Keratinocyte (primary cell): ENCODE results near the gene RAD9A. TPM values are rescaled to one million over a fixed set of nuclear protein-coding genes. Genes with fewer than 3 reads are reported as not detected.

Source experiments
- DNase-seq: peaks from one replicate; pipeline ENCODE4 v3.0.0-alpha.2; 2011; ENCODE audit warnings: low read depth, missing footprints, low spot score
- FAIRE-seq: peaks from 2 replicates; lab custom pipeline; 2011; peaks lifted over from hg19 to GRCh38; lab: Jason Lieb, UNC
- H2AFZ ChIP-seq: 2 replicates; pipeline ENCODE4 v1.6.0; 2012; ENCODE audit warnings: low read length, control low read depth, inconsistent platforms; ENCODE audit not compliant: control insufficient read depth
- H3K27ac ChIP-seq: 2 replicates; pipeline ENCODE4 v1.5.1; 2011; ENCODE audit warnings: low read length; ENCODE audit not compliant: control insufficient read depth, insufficient read depth
- H3K27me3 ChIP-seq: 3 replicates; pipeline ENCODE4 v1.6.0; 2011; ENCODE audit warnings: low read length; ENCODE audit not compliant: control insufficient read depth, insufficient read depth; ENCODE audit errors: extremely low read depth
- H3K36me3 ChIP-seq, 2 experiments: 2 replicates in 1 of 2; 3 replicates in 1 of 2; pipeline ENCODE4 v1.5.1; 2011; ENCODE audit warnings: low read length in 2 of 2, mild to moderate bottlenecking in 1 of 2; ENCODE audit not compliant: control insufficient read depth in 2 of 2, insufficient read depth in 2 of 2; ENCODE audit errors: extremely low read depth in 1 of 2
- H3K4me1 ChIP-seq: 3 replicates; pipeline ENCODE4 v1.5.1; 2011; ENCODE audit warnings: low read length; ENCODE audit not compliant: control insufficient read depth, insufficient read depth; ENCODE audit errors: extremely low read depth
- H3K4me2 ChIP-seq: 3 replicates; pipeline ENCODE4 v1.6.0; 2011; ENCODE audit warnings: low read depth, low read length; ENCODE audit not compliant: control insufficient read depth, insufficient read depth; ENCODE audit errors: extremely low read depth
- H3K4me3 ChIP-seq, 3 experiments: fragments of 200-600 bp in 1 of 3; sonication (generic) in 1 of 3; 2 replicates in 2 of 3; 3 replicates in 1 of 3; pipeline ENCODE4 v1.5.1; 2011 to 2016; ENCODE audit warnings: low read length in 3 of 3, mild to moderate bottlenecking in 3 of 3, control low read depth in 2 of 3, inconsistent platforms in 1 of 3, low read depth in 1 of 3, mixed read lengths in 1 of 3, mixed run types in 1 of 3, moderate library complexity in 1 of 3; ENCODE audit not compliant: control insufficient read depth in 2 of 3, insufficient read depth in 2 of 3; ENCODE audit errors: extremely low read depth in 1 of 3
- H3K79me2 ChIP-seq: 2 replicates; pipeline ENCODE4 v1.6.0; 2012; ENCODE audit warnings: low read length; ENCODE audit not compliant: control insufficient read depth, insufficient read depth
- H3K9ac ChIP-seq: 3 replicates; pipeline ENCODE4 v1.6.0; 2011; ENCODE audit warnings: low read length; ENCODE audit not compliant: control insufficient read depth, insufficient read depth; ENCODE audit errors: extremely low read depth
- H3K9me1 ChIP-seq: 3 replicates; pipeline ENCODE4 v1.6.0; 2011; ENCODE audit warnings: low read length; ENCODE audit not compliant: control insufficient read depth, insufficient read depth; ENCODE audit errors: extremely low read depth
- H3K9me3 ChIP-seq: 2 replicates; pipeline ENCODE4 v1.5.1; 2012; ENCODE audit warnings: low read depth, low read length; ENCODE audit not compliant: control insufficient read depth
- H4K20me1 ChIP-seq: 3 replicates; pipeline ENCODE4 v1.6.0; 2011; ENCODE audit warnings: low read length; ENCODE audit not compliant: control insufficient read depth, insufficient read depth; ENCODE audit errors: extremely low read depth
- EZH2 ChIP-seq: IDR thresholded peaks from one replicate; pipeline ENCODE4 v1.6.1; 2012; ENCODE audit warnings: inconsistent platforms, mild to moderate bottlenecking, low read length, moderate library complexity
- dilution Hi-C: fragments of 300-500 bp; cut with MboI; formaldehyde crosslinking; loops from one replicate; pipeline ENCODE4 v1.7.0; 2020; ENCODE audit warnings: low sequenced_read_pairs; ENCODE audit not compliant: extremely low pct_ligation_motif_present
- polyA plus RNA-seq, 5 experiments: library from polyadenylated mRNA; depleted of rRNA in 3 of 5; stranded (reverse) in 3 of 5; stranded (forward) in 1 of 5; unstranded in 1 of 5; fragments of >200 nt; gene quantifications; 1 replicate in 1 of 5; 2 replicates in 3 of 5; 3 replicates in 1 of 5; pipeline versions ENCODE4 v1.2.1 to v1.2.3, GENCODE V29; 2011 to 2012; ENCODE audit warnings: missing spikeins in 2 of 5, low read depth in 1 of 5, low replicate concordance in 1 of 5
- TF ChIP-seq, protein P1 (sequence below), 3 experiments: IDR thresholded peaks in 1 of 3; conservative IDR thresholded peaks in 1 of 3; optimal IDR thresholded peaks in 1 of 3; 2 replicates in 2 of 3; 3 replicates in 1 of 3; pipeline versions ENCODE3 to v1.5.1; 2011; ENCODE audit warnings: low read length in 3 of 3, mild to moderate bottlenecking in 3 of 3, moderate library complexity in 2 of 3, control low read depth in 1 of 3, inconsistent platforms in 1 of 3; ENCODE audit not compliant: insufficient read depth in 2 of 3; ENCODE audit errors: extremely low read depth in 1 of 3

Gene RAD9A
- polyA plus RNA-seq, 1 donor (not counting 4 experiments of a cell fraction or from before 2014, with no cell fraction given): 5.7 TPM

DNA sequence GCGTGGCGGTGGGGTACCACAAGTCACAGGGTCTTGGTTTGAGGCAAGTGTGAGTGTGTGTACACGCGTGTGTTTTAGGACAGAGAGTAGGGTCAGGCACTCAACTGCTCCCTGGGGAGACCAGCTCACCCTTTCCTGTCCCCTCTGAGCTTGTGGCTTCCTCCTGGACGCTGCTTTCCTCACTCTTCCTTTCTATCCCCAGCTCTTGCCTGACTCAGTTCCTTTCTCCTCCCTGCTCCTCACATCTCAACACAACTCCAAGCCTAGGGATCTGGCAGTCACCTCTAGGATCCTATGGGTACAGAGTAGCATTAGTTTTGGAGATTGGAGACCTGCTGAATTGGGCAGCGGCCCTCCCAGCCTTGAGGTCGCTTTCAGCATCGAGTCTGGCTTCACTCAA is 22.5 kb upstream of the RAD9A start:
- Histone ChIP-seq H3K9me1 (no peaks in the 10 kb centered on the region), H3K4me2 (no peak overlapping the region)
- TF ChIP-seq, protein P1, sequence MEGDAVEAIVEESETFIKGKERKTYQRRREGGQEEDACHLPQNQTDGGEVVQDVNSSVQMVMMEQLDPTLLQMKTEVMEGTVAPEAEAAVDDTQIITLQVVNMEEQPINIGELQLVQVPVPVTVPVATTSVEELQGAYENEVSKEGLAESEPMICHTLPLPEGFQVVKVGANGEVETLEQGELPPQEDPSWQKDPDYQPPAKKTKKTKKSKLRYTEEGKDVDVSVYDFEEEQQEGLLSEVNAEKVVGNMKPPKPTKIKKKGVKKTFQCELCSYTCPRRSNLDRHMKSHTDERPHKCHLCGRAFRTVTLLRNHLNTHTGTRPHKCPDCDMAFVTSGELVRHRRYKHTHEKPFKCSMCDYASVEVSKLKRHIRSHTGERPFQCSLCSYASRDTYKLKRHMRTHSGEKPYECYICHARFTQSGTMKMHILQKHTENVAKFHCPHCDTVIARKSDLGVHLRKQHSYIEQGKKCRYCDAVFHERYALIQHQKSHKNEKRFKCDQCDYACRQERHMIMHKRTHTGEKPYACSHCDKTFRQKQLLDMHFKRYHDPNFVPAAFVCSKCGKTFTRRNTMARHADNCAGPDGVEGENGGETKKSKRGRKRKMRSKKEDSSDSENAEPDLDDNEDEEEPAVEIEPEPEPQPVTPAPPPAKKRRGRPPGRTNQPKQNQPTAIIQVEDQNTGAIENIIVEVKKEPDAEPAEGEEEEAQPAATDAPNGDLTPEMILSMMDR (optimal IDR thresholded peaks at IDR 0.05 in 1 of 3, IDR thresholded peaks at IDR 0.05 in 1 of 3, conservative IDR thresholded peaks at IDR 0.05 in 1 of 3; ENCODE audit: extremely low read depth in 1 of 3, insufficient read depth in 2 of 3, low read length in 3 of 3): no peak
- no peak for TF ChIP-seq EZH2

DNA sequence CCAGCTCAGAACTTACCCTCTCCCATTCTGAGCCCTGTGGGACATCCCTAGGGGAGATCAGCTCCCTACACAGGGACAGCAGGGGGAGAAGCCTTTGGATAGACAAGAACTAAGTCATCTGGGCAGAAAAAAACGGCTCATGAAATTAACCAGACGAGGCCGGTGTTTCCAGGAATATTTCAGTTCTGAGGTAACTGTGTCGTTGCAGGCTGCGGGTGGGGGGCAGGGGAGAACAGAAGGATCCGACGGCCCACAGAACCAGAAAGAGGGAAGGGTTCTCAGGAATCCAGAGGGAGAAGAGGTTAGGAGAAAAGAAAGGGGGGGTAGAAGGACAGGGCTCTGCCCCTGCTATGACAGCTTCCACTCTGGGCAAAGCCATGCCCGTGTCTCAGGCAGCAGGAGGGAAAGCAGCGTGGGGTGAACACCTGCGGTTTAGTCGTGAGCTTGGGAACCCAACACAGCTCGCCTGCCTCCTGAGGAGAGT is 21.9 kb upstream of the RAD9A start:
- Histone ChIP-seq H4K20me1 (peaks cover 5% of the 10 kb centered on the region), H3K9ac (no peak overlapping the region), H3K36me3 (peaks cover 1 to 5% of the 10 kb centered on the region in 2 experiments), H2AFZ (no peak overlapping the region), H3K27ac (no peak overlapping the region), H3K27me3 (no peaks in the 10 kb centered on the region), H3K4me2 (no peak overlapping the region), H3K4me3 (no peak overlapping the region), H3K4me1 (peaks cover 28% of the 10 kb centered on the region), H3K9me1 (no peaks in the 10 kb centered on the region), H3K9me3 (no peaks in the 10 kb centered on the region), H3K79me2 (no peaks in the 10 kb centered on the region)
- dilution Hi-C loops: no loop called here
- FAIRE-seq: no peak
- no peak for TF ChIP-seq EZH2
- TF ChIP-seq, protein P1 (optimal IDR thresholded peaks at IDR 0.05 in 1 of 3, IDR thresholded peaks at IDR 0.05 in 1 of 3, conservative IDR thresholded peaks at IDR 0.05 in 1 of 3; ENCODE audit: extremely low read depth in 1 of 3, insufficient read depth in 2 of 3, low read length in 3 of 3): no peak
- no peak for DNase-seq

More for the DNA sequence above, 22.5 kb upstream of the RAD9A start:
- no peak for DNase-seq
- FAIRE-seq: no peak
- Histone ChIP-seq H4K20me1 (peaks cover 5% of the 10 kb centered on the region), H3K9ac (no peak overlapping the region), H3K27me3 (no peaks in the 10 kb centered on the region), H3K4me3 (no peak overlapping the region), H3K4me1 (peaks cover 23% of the 10 kb centered on the region), H2AFZ (no peak overlapping the region), H3K79me2 (no peaks in the 10 kb centered on the region), H3K36me3 (peaks cover 4 to 6% of the 10 kb centered on the region in 2 experiments), H3K27ac (no peak overlapping the region), H3K9me3 (no peaks in the 10 kb centered on the region)
- dilution Hi-C loops: no loop called here
